Stimulated activated naive CD4-positive, alpha-beta T cell treated with Interleukin-2 at 50 U/mL for 16 hours (primary cell): ENCODE data around the gene LONRF3.
"Not testable (repeated sequence)": the region's sequence is repeated elsewhere in the genome, so short reads cannot be mapped to it uniquely, and the experiment has no call there.

Source experiments
- DNase-seq: peaks from one replicate; lab custom pipeline; 2025; lab: John Stamatoyannopoulos, UW

Gene LONRF3

DNA sequence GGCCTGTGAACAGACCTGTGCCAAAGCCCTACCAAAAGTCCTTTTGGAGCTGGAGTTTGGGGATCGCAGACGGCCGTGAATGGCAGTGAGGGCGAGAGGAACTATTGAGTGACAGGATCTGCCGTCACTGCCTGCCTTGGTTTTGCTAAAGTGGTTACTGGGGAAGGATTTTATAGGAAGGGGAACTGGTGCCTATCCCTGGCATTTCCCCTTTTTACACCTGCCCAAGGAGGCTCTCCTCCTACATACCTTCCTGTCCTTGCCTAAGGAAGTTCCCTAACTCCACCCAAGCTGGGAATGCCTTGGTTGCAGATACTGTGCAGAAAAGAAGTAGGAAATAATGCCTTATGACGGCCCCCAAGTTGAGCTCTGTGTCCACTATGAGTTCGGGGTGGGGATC, 14.5 kb downstream of the LONRF3 start:
- DNase-seq: no peak

DNA sequence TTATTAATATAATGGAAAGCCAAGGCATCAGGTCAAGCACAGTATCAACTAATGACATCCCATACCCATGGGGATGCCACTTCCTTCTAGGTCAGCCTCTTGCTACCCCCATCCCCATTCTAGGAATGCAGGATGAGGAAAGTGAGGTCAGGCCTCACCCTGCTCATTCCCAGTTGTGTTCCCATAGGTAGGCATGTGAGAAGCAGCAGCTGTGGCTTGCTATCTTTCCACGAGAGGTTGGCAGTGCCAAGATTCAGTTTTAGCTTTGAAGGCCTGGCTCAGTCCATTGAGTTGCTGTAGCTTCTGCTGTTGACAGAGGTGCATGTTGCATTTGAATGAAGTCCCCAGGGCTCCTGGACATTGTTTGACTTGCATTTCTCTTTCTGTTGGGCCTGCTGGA, 15.5 kb downstream of the LONRF3 start:
- DNase-seq: no peak

- DNase-seq: no peak
Measured at GRCh38 chrX:118990512-118991227, 16.3 kb downstream of the LONRF3 start.

- DNase-seq: not testable (repeated sequence)
Measured at GRCh38 chrX:118992441-118993121, 18.2 kb downstream of the LONRF3 start.

DNA sequence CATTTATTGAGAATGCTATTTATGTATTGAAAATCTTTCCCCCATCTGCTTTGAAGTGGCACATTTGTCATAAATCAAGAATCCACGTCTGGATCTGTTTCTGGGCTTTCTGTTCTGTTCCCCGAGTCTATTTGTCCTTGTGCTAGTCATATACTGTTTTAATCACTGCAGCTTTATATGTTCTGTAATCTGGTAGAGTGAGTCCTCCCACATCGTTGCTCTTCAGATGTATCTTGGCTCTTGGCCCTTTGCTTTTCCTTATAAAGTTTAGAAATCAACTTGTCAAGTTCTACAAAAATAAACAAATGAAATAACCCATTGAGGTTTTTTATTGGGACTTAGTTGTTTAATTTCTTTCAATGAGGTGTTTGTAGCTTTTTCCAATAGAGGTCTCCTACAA, 29.0 kb downstream of the LONRF3 start:
- DNase-seq: no peak

DNA sequence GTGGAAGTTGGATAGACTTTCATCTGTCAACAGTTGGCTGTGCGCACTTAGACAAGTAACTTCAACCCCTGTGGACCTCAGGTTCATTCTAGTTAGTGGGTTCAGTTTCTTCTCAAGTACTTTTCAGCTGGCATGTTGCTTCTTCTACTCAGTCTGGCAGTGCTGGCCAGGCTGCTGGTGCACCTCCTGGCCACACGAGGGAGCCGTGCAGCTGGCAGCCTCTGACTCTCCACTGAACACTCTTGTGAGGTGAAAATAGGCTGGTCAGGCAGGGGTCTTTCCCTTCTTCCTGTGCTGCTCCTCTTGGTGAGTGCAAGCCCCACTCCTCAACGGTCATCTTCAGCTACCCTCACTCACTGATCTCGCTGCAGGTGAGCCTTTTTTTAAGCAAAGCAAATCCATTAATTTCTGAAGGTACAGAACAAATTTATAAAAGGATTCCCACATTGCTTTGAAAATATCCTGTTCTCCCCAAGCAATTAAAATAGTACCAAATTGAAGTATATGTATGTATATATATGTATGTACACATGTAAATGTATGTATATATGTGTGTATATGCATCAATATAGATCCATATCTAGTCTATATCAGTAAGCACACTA, 30.6 kb downstream of the LONRF3 start:
- peak; percentile 8 for DNase-seq

DNA sequence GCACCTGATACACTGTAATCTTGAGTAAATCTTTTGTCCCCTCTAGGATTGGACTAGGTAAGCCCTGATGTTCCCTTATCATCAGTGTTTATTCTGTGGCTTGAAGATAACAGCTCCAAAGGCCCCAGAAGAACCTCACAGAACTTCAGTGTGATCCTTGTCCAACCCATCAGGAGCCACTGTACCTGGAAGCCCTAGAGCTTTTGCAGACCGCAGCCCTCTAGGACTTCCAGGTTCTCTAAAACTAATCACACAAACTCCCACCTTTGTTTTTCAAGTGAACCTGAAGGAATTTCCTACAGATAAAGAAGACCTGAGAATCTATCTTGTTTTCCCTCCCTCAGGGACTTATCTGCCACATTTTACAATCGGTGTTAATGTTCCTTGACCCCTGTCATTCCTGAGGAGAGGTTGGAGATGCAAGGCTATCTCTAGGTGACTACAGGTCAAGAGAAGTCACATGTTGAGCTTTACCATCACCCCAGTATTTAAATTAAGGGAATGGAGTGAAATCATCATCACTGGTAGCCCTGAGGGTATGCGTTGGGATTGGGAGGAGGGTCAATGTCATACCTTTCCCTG, 32.9 kb downstream of the LONRF3 start:
- no peak for DNase-seq

DNA sequence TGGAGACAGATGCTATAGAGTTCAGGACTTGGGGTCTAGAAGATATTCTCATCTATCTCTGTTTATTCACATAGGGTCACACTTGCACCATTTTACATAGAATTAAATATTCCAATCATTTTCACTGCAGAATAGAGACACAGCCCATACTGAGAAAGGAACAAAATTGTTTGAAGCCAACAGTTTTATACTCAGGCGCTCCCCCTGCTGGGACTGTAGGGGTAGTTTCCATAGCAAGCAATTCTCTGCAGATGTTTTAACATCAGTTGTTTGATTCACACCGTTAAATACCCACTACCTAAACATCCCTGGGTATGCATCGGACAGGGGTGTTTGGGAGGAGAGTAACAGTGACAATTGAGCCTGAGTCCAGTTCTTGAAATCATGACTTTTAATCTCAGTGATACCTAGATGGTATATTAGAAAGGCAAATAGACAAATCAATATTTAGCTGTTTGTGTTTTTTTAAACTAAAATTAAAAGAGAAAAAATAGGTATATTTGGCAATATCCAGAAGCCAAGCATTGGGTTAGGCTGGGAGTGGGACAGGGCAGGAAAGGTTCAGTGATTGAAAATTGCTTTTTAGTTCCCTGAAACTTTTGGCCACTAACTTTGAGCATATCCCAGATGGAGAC, 33.8 kb downstream of the LONRF3 start:
- no peak for DNase-seq

DNA sequence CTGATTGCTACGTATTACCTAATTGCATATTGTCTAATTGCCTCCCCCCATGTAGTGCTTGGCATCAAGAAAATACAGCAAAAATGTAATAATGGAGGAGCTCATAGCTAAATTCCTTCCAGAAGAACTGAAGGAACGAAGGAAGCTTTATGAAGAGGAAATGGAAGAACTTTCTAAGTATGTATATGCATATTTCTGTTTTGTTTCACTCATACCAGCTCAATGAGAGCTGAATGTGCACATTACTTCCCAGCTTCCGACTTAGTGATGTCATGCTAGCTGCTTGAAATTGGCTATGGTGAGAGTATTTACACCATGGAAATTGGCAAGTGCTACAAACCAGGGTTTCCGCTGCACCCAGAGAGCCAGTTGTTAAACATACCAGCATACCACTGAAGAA, 34.7 kb downstream of the LONRF3 start:
- no peak for DNase-seq

- DNase-seq: no peak
Measured at GRCh38 chrX:119010491-119010890, 36.1 kb downstream of the LONRF3 start.

DNA sequence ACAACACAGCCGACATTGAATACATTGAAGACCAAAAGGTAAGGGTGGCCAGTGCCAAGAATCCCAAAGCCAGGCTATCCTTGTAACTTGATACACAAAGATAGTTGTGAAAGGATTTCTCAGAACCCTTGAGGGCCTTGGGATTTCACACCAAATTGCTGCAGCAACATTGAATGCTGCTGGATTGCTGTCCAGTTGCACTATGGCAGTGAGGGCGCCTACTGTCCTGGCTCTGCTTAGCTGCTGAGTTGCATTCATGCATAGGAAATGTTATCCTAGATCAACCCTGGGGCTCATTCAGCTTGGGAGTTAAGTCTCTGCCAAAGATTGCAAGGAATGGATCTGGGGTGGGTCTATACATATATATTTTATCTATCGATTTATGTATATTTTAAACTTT, 38.7 kb downstream of the LONRF3 start:
- no peak for DNase-seq

DNA sequence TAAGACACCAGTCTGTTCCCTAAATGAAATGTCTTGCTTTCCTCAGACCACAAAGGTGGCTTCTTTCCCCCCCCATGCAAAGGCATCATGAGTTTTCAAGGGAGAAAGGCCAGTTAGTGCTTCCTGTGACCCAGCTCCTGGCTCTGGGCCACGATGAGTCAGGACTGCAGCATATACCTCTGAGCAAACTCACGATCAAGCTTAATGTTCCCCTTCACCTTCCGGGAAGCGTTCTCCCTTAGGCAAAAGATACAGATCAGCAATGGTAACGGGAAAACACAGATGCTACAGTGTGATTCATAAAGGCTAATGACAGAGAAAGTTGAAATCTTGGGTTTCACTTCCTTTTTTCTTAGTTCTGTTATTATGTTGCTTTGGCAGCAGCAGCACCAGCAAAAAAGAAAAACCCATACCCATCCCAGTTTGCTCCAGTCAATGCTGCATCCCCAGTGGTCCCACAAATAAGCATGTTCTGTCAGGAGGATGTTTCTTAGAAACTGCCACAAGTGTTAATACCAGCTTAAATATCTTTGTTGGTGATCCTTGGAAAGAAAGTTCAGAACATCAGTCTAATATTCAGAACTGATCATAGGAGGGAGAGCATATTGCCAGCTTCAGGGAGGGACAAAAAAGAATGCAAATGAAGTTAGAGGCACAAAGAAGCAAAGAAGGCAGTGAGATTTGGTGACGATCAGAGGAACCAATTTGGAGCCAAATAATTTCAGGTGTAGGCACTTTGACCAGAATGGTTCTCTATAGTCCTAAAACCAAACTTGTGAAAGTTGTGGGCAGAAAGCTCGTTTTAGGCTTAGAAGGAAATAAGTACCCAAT, 41.2 kb downstream of the LONRF3 start:
- peak; percentile 3 for DNase-seq

DNA sequence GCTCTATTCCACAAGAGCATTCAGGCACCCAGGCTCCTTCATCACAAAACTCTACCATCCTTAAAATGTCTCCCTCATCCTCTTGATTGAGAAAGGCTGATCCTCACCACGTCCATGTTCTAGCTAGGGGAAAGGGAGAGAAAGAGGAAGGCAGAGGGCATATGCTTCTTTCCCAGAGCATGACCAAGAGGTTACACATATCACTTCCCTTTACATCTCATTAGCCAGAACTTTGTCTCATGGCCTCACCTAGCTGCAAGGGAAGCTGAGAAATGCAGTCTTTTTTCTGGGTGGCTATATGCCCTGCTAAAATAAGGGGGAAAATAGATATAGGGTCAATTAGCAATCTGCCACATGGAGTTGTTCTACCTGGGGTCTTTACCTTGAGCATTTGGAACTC, 42.7 kb downstream of the LONRF3 start:
- no peak for DNase-seq

- no peak for DNase-seq
Measured at GRCh38 chrX:119025900-119026299, 51.5 kb downstream of the LONRF3 start.

DNA sequence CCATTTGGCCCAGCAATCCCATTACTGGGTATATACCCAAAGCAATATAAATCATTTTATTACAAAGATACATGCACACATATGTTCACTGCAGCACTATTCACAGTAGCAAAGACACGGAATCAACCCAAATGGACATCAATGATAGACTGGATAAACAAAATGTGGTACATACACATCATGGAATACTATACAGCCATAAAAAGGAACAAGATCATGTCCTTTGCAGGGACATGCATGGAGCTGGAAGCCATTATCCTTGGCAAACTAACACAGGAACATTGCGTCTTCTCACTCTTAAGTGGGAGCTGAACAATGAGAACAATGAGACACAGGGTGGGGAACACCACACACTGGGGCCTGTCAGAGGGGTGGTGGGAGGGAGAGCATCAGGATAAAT, 51.9 kb downstream of the LONRF3 start:
- DNase-seq: not testable (repeated sequence)

DNA sequence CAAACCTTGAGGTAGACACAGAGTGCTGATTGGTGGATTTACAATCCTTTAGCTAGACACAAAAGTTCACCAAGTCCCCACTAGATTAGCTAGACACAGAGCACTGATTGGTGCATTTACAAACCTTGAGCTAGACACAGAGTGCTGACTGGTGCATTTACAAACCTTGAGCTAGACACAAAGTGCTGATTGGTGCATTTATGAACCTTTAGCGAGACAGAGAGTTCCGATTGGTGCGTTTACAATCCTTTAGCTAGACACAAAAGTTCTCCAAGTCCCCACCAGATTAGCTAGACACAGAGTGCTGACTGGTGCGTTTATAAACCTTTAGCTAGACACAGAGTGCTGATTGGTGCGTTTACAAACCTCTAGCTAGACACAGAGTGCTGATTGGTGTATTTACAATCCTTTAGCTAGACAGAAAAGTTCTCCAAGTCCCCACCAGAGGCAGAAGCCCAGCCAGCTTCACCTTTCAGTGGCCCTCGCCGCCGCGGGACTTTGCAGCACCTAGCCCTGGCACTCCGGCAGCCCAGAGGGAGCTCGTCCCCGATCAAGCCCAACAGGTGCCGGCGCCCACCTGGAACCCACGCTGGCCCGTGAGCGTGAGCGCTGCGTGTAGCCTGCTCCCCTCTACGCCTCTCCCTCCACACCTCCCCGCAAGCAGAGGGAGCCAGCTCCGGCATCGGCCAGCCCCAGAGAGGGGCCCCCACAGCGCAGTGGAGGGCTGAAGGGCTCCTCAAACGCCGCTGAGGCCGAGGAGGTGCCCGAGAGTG, 53.7 kb downstream of the LONRF3 start:
- DNase-seq: not testable (repeated sequence)

DNA sequence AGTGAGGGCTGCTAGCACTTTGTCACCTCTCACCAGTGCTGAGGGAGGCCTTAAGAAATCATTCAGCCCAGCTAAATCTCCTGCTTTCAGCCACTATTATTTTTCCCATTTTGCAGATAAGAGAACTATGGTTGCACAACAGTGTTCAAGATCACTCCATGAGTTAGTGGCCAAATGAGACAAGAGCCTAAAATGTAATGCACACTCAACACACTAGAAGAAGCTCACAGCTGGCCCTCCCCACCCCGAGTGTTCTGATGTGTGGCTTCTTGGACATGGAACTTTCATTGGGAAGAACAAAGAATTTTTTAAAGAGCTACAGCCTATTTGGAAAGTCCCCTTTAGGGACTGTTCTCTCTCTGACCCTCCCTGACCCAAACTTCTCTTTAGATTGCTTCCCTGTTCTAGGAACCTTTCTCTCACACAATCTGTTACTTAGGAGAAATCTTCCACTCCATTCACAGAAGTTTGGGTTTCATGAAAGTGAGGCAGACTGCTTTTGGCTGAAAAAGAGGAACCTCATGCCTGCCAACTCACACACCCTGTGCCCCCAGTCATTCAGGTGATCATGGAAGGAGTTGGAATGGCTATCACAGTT, 54.4 kb downstream of the LONRF3 start:
- DNase-seq: no peak

DNA sequence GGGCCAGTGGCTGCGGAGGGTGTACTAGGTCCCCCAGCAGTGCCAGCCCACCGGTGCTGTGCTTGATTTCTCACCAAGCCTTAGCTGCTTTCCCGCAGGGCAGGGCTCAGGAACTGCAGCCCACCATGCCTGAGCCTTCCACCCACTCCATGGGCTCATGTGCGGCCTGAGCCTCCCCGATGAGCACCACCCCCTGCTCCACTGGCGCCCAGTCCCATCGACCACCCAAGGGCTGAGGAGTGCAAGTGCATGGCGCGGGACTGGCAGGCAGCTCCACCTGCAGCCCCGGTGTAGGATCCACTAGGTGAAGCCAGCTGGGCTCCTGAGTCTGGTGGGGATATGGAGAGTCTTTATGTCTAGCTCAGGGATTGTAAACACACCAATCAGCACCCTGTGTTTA, 55.2 kb downstream of the LONRF3 start:
- not testable (repeated sequence) for DNase-seq

GRCh38 chrX:119030990-119031389, 56.6 kb downstream of the LONRF3 start:
- no peak for DNase-seq
